Stimulated activated CD4-positive, alpha-beta T cell treated with anti-CD3 and anti-CD28 coated beads, Interleukin-1b, Interleukin-23, amount 100 ng/mL, for 24 hours (primary cell): Measurements from ENCODE around the gene PSTPIP1.

Experiments used
- DNase-seq, 4 experiments: peaks; one replicate each; pipeline ENCODE4 v3.0.0-alpha.2; 2020; ENCODE audit warnings: low read depth in 4 of 4, low spot score in 1 of 4

The PSTPIP1 gene

DNA sequence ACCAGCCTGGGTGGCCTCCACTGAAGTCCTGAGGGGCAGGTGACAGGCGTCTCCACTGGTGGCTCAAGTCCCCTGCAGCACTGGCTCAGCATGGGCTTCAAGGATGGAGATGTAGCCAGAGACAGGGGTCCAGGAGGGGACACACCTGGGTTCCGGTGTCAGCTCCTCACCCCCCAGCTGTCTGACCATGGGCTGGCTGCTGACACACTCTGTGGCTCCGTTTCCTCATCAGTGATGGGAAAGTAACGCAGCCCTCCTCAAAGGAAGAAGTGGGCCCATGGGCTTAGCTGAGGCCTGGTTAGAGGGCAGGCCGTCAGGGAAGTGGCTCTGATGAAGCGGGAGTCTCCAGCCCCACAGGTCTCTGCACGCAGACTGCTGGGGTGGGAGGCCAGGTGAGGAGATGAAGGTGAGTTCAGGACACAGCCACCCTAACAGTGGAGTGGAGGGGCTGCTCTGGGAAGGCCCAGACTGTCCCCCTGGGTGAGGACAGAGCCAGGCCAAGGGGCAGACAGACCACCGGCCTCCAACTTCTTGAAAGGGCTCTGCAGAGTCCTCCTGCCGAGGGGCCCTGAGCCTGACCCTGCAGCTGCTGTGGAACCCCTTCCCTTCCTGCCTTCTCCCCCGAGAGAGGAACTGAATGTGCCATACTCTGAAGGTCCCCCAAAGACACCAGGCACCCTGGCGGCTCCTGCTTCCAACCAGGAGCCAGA lies 24.0 kb downstream of the PSTPIP1 start:
- no peak for DNase-seq

DNA sequence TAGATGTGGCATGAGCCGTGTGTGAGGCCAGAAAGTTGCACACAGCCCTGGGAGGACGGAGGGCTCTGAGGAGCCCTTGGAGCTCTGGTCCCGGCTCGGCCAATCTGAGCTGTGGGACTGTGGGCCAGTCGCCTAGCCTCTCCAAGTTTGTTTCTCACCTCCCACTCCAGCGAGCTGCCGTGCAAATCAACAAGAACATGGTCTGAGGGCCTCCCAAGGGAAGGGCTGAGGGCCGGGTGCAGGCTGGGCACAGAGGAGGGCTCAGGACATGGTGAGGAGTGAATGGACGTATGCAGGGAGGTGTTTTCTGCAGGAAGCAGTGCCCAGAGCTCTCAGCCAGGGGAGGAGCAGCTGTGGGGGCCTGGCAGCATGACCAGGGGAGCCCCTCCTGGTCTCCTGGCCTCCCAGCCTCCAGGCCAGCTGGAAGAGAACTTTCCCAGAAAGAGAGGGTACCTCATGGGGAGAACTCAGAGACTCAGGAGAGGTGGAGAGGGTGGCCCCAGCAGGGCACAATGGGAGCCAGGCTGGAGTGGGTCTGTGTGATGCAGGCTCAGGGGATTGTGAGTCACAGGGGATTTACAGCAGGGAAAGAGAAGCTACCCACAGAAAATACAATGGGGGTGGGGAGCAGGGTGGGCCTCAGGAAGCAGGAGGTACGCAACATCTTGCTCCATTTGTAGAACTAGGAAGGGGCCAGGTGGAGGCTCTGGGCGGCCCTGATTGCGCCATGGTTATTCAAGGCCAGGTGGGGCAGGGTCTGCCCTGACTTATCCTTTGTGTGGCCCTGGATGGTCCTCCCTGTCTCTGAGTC lies 24.8 kb downstream of the PSTPIP1 start:
- peak in 1 of 4 experiments; percentile 42 for DNase-seq

DNA sequence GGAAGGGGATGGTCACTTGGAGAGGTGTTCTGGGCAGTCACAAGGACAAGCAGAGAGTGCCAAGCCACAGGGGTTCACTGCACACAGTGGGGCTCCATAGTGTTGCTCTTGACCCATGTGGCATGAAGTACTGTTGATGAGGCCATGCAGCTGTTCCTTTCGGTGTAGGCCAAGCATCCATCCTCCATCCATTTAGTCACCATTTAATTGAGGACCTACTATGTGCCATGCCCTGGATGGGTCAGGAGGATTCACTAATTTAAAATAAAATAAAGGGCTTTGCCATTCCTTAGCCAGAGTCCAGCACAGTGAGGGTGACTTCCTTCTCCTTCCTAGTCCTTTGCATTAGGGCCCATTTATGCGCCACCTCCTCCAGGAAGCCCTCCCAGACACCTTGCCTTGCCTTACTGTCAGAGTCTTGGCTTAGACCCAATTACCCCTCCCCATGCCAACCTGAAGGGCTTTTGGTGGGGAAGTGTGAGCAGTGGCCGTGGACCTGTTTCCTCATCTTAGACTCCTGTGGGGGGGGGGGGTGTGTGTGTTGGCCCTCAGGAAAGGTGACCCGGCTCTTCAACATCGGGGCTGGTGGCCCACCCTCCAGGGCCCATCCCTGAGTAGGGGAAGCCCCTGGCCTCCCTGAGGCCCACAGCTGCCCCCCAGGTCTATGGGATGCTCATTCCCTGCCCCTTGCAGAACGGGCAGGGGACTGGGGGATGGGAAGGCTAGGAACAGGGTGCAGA lies 25.6 kb downstream of the PSTPIP1 start:
- no peak for DNase-seq

DNA sequence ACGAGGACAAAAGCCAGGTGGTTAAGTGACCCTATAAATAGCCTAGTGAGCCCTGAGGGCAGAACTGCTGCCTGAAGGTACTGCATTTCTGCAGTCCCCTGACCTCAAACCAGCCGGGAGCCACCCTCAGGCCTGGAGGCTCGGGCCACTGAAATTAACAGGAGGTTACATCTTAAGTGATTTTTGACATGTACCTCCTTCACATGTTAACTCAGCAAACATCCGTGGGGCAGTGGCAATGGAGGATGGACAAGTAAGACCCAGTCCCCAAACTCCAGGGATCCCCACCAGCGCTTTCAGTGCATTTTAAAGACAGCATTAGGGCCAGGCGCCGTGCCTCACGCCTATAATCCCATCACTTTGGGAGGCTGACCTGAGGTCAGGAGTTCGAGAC lies 26.2 kb downstream of the PSTPIP1 start:
- DNase-seq = no peak

DNA sequence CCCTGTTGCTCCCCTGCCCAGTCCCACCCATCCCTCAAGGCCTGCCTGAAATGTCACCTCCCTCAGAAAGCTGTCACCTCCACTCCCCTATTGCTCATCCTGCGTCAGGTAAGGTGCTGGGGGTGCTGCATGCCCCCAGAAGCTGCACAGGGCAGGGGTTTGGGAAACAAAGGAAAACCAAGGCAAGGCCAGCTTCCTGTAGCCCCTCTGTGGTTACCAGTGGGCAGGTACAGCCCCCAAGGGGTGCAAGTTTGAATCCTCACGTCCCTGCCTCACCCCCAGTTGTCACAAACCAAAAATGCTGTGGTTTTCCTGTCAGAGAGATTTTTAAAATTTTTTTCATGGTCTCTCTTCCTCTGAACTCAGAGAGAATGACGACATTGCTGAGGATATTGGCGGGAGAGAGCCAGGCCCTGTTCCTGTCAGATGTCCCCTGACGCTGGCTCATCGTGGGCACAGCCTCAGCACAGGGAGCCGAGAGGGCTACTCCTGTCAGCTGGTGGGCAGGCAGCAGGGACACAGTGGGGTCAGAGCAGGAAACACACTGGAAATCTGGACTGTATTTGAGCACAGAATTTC lies 27.0 kb downstream of the PSTPIP1 start:
- peak in 1 of 4 experiments; percentile 44 for DNase-seq

DNA sequence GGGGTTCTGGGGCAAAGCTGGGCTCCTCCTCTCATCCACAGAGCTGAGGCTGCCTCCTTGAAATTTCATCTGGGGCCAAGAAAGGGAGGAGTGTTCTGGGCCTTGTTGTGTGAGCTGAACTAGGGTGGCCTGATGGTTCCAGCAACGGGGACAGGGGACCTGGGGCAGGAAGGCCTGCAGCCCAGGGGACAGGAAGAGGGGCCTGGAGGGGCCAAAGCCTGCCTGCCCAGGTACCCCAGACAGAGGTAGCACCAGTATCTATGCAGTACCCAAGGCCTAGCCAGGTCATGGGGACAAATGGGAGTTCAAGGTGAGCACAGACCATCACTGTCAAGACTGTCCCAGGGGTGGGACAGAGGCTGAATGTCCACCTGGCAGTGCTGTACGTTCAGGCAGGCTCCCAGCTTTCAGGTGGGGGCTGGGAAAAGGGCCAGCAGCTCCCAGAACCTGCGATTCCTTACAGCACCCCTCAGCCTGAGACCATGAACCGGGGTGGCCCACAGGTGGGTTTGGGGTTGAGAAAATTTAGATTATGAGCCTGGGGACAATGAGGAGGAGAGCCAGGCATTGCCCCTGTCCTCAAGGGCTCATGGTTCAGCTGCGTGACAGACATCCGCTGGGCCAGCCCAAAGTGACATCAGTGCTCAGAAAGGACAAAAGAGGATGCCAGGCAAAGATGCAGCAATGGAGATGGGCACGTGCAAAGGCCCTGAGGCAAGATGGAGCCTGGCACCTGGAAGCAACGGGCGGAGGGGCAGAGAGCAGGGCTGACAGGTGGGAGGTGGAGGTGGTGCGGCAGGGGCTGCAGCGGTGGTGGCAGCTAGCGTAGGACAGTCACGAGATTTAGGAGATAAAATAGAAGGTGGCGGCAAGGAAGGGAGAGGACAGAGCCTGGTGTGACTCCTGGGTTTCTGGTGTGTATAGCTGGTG lies 28.0 kb downstream of the PSTPIP1 start:
- no peak for DNase-seq

DNA sequence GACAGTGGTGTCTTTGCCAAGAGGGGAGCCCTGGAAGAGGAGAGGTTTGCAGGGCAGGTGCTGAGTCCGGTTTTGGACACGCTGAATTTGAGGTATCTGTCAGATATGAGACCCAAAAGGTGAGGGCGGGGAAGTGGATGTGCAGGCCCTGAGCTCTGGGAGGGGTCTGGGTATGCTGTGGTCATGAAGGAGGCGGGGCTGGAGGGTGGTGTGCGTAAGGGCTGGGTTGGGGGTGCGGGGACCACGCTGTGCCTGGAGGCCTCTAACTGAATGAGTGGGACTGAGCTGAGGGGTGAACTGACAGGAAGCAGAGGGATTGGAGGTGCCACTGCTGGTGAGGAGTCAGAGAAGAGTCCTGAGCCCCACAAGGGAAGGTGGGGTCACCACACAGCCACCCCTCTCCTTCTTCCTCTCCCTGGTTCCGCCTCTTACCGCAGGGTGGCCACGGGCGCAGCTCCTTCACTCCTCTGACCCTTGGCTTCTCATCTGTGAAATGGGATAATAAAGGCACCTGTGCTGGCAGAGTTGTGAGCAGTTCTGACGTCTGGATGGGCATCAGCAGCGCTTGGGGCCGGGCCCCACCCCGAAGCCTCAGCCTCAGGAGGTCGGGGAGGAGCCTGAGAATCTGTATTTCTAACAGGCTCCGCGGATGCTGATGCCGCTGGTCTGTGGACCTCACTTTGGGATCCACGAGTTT lies 28.8 kb downstream of the PSTPIP1 start:
- no peak for DNase-seq

DNA sequence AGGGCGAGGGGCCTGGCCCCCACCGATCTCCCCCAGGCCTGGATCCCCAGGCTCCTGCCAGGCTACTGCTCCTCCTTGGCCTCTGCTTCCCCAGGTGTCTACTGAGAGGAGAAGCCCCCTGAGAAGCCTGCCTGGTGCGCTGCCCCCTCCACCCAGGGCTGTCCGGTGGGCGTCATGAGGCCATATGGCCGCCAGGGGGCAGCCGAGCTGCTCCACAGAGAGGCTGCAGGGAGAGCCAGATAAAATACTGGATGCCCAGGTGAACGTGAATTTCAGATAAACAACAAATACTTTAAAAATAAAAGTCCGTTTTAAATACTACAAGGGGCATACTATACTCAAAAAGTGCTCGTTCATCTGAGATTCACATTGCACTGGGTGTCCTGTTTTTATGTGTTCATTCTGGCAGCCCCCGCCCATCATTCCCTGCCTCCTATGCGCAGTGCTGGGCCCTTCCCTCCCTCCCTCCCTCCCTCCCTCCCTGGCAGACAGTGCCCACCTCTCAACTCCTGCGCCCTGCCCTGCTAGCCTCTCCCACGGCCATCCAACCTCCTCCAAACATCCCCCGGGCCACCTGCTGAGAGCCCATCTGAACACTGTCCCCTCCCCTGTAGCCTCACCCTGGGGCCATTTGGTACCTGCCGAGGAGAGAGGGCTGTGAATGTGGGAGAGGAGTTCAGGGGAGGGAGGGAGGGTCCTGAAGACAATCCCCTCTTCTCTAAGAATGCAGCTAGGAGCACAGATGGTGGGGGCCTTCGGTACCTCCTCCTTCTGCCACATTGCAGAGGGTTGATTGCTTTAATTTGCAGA lies 29.6 kb downstream of the PSTPIP1 start:
- peak; percentile 45 to 57 (median 55) for DNase-seq

DNA sequence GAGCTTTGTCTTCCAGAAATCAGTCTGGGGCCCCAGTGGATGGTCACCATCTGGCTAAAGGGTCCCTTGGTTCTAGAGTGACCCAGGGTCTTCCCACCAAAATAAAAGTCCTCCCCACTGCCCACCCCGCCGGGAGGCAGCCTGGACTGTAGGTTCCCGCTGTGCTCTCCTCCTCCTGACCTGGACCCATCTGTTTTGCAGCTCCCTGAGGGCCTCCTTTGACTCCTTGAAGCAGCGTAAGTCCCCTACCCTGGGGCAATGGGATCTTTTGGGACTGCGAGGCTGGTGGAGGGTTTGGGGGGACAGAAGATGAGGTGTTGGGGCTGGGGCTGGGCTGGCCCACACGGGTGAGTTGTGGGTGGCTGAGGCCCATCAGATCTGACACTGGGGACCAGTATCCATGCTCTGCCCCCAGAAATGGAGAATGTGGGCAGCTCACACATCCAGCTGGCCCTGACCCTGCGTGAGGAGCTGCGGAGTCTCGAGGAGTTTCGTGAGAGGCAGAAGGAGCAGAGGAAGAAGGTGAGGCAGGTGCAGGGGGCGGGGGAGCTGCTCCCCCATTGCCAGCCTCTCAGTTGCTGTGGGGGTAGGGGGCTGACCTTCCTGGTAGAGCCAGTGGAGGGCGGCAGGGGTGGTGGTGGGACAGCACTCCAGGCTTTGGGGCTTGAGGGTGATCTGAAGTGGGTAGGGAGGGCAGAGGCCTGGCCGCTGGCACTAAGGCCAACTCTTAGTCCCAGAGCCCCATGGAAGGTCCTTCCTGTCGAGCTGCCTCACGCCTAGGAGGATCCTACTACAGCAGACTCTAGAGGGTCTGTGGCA lies 30.4 kb downstream of the PSTPIP1 start:
- no peak for DNase-seq

DNA sequence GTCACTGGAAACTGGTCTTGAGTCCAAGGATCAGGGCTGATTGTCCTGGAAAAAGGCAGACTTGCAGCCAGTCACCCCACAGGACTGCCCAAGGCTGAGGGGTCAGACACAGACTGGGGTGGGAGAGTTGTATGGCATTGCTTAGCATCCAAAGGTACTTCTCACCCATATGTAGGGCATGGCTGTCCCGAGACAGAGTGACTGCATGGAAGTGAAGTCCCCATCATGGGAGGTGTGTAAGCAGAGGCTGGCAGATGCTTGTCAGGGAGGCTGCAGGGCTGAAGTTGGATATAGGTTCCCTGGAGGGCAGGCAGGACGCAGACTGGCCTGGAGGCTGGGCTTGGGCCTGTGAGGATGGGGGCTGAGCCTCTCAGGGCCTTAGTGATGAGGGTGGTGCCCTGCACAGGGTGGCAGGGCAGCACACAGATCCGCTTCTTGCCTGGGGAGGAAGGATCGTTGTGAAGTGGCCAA lies 31.1 kb downstream of the PSTPIP1 start:
- DNase-seq = no peak

DNA sequence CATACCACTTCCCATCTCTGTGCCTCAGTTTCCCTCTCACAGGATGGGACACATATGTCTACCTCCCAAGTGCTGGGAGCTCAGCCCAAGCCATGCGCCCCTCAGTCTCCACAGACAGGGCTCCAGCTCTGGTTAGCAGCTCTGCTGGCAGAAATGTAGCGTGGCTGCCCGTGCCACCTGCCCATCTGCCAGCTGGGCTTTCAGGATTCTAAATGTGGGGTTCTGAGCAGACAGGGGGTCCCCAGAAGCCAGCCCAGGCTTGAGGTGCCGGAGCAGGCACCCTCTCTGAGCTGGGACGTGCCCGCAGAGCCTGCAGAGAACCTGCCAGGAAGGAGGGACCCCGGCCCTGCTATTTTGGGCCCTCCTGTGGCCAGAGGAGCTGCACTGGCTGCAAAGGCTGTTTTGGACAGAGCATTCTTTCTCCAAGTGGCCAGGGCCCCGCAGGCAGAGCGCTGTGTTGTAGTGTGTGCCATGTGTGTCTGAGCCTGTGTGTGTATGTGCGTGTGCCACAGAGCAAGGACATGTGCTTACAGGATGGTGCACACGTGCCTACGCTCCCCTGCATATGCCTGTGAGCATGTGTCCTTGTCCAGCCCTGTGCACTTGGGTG lies 31.7 kb downstream of the PSTPIP1 start:
- DNase-seq = no peak

DNA sequence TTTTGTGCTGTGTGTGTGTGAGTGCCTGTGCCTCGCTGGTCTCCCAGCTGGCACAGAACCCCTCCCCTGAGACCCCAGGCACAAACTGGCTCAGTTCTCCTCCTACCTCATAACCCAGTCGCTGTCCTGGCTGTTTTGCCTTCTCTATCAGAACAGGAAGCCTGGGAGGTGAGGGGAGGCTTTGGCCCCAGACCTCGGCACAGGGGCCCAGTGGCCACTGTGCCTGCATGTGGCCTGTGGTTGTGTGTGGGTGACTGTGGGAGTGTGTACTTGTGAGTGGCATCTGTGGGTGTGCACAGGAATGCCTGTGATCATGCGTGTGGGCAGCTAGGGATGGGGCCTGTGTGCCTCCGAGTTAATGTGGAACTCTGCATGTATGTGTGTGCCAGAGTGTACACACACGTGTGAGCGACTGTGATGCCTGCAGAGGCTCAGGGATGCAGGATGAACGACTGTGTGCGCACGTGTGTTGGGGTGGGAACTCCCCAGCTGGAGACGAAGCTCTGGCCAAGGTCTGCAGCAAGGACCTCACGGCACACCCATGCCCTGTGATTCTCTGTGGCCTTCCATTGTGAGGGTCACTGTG lies 32.3 kb downstream of the PSTPIP1 start:
- DNase-seq = no peak

DNA sequence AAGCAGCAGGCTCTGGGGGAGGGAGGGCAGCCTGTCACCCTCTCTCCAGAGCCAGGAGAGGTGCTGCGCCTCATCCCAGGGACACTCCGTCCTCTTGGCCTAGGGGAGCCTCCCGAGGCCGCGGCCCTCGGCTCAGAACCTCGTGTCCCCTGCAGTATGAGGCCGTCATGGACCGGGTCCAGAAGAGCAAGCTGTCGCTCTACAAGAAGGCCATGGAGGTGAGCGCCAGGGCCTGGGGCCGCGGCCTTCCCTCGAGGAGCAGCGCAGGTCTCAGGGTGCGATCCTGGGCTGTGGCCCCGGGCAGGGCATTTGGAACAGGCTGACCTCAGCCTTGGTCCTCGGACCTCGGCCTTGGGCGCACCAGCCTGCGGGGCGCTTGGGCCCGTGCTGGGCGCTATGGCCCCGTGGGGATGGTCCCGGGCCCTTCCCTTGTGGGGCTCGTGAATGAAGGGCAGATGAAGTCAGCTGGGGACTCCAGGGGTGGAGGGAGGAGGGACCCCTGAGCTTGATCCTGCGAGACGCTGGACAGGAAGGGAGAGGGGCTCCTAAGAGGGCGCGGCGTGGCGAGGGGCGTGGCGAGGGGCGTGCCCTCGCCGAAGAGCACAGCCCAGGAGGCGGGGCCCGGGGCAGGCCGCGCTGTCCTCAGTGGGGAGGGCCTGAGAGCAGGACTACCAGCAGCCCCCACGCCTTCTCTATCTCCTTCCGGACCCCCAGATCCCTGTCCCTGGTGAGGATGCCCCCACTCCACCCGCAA lies 32.9 kb downstream of the PSTPIP1 start:
- no peak for DNase-seq

DNA sequence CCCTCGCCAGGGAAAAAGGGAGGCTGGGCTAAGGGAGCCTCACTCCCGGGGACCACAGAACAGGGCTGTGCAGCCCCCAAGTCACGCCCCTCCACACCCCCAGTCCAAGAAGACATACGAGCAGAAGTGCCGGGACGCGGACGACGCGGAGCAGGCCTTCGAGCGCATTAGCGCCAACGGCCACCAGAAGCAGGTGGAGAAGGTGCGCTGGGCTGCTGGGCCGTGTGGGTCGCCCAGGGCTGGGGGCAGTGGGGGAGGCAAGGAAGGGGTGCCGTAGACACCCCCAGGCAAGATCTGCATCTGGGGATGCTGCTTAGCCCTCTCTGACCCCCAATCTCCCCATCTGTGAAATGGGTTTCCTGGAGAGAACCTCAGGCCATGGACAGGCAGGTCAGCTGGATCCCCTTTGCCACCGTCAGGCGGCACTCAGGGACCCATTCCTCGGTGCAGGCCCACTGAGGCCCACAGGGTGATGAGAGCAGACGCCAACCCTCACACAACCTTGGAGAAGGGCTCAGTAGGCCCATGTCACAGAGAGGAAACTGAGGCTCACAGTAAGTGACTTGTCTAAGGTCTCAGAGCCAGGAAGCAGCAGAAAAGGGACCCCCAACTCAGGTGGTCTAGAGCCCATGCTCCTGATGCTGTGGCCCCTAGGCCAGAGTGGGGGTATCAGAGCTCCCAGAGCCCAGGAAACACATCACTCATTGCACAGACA lies 33.7 kb downstream of the PSTPIP1 start:
- DNase-seq = no peak

DNA sequence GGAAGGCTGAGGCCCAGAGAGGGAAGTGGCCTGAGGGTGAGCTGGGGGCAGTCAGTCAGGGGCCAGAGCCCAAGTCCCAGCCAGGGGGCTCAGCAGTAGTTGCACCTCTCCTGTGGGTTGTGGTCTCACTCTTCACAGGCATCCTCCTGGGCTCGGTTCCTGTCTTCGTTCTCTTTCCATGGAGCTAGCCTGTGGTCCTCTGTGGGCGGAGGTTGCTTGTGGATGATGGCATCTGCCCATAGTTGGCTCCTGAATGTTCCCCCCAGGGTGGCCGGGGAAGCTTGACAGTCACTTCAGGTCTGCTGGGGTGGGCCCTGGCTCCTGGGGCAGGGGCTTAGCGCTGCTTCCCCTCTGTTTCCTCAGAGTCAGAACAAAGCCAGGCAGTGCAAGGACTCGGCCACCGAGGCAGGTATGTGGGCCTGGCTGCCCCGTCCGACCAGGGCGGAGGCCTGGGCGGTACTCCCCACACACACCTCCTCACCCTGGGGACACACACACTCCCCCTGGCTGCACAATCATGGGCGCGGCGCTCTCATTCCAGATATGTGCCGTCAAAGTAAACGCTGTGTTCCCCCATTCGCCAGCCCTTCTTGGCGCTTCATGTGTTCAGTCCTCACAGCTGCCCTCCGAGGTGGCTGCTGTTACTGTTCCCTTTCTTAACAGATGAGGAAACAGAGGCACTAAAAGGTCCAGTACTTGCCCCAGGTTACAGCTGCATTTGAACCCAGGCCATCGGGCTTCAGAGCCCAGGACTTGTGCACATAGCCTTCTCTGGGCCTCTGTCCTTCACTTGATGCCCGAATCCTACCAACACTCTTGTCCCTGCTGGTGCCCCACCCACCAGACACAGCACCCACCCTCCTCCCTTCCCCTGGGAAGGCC lies 34.5 kb downstream of the PSTPIP1 start:
- DNase-seq = no peak
